Nephron (organoid): Measurements from ENCODE around the gene GK.
"Not testable (repeated sequence)": the region's sequence is repeated elsewhere in the genome, so short reads cannot be mapped to it uniquely, and the experiment has no call there.

ENCODE experiments used
- H3K27ac Mint-ChIP-seq, 3 experiments: 2 replicates each; pipeline ENCODE4 v1.8.0; 2020; ENCODE audit warnings: mixed read lengths in 3 of 3, mild to moderate bottlenecking in 2 of 3, moderate library complexity in 1 of 3
- H3K27me3 Mint-ChIP-seq: 2 replicates; pipeline ENCODE4 v1.8.0; 2021; ENCODE audit warnings: low read depth, mild to moderate bottlenecking, moderate library complexity, mixed read lengths
- H3K36me3 Mint-ChIP-seq: 2 replicates; pipeline ENCODE4 v1.8.0; 2020; ENCODE audit warnings: low read depth, mixed read lengths
- H3K4me1 Mint-ChIP-seq: 2 replicates; pipeline ENCODE4 v1.8.0; 2020; ENCODE audit warnings: mixed read lengths
- H3K4me3 Mint-ChIP-seq, 3 experiments: 2 replicates each; pipeline ENCODE4 v1.8.0; 2020; ENCODE audit warnings: mild to moderate bottlenecking in 3 of 3, mixed read lengths in 3 of 3, moderate library complexity in 2 of 3
- H3K9me3 Mint-ChIP-seq: 2 replicates; pipeline ENCODE4 v1.8.0; 2020; ENCODE audit warnings: mixed read lengths
- TF ChIP-seq, protein P1 (sequence below), 3 experiments: fragments of 200-600 bp; sonication (generic); IDR thresholded peaks; one replicate each; pipeline ENCODE4 v1.5.0; 2021; ENCODE audit warnings: antibody characterized with exemption in 3 of 3; ENCODE audit not compliant: unreplicated experiment in 3 of 3

The GK gene

DNA sequence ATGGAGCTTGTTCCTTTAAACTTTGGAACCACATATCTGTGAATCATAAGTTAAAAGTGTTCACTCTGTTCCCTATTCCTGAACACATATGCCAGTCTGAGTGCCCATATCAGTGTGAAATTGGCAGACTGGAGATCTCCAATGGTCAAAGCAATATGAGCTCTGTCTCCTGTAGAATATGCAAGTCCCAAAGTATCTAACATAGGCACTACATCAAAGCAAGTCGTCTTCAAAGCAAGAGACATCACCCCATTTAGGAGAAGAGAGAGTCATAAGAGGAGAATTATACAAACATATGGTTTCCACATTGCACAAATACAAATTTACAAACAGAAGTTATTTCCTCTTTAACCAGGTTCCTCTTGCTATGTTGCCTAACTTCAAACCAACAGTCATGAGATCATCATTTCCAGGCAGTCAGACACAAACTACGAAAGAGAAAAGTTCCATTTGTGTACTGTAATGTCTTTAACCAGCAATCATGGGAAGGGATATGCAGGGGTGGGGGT, 9.9 kb upstream of the GK start:
- H3K36me3 Mint-ChIP-seq: no peaks in the 10 kb centered on the region
- no peaks in the 10 kb centered on the region for H3K27me3 Mint-ChIP-seq
- no peaks in the 10 kb centered on the region for H3K4me1 Mint-ChIP-seq
- no peak overlapping the region for H3K4me3 Mint-ChIP-seq
- TF ChIP-seq, protein P1, sequence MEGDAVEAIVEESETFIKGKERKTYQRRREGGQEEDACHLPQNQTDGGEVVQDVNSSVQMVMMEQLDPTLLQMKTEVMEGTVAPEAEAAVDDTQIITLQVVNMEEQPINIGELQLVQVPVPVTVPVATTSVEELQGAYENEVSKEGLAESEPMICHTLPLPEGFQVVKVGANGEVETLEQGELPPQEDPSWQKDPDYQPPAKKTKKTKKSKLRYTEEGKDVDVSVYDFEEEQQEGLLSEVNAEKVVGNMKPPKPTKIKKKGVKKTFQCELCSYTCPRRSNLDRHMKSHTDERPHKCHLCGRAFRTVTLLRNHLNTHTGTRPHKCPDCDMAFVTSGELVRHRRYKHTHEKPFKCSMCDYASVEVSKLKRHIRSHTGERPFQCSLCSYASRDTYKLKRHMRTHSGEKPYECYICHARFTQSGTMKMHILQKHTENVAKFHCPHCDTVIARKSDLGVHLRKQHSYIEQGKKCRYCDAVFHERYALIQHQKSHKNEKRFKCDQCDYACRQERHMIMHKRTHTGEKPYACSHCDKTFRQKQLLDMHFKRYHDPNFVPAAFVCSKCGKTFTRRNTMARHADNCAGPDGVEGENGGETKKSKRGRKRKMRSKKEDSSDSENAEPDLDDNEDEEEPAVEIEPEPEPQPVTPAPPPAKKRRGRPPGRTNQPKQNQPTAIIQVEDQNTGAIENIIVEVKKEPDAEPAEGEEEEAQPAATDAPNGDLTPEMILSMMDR (IDR thresholded peaks at IDR 0.05; ENCODE audit: unreplicated experiment in 3 of 3): no peak
- H3K27ac Mint-ChIP-seq: no peak overlapping the region
- peaks cover 6% of the 10 kb centered on the region for H3K9me3 Mint-ChIP-seq

DNA sequence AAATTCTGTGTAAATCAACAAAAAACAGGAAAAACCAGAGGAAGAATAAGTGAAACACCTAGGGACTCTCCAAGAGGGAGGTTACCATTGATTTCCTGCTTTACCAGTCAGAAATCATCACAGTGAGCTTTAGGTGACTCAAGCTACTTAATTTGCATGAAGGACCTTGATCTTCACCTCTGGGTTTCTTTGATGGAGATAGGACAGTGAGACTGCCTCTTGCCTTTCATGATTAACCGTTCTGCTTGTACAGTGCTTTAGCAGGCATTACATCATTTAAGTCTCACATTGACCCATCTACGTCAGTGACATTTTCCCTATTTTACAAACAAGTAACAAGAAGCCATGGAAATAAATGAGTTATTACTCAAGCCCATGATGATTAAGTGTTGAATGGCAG, 3.4 kb upstream of the GK start:
- TF ChIP-seq, protein P1 (IDR thresholded peaks at IDR 0.05; ENCODE audit: unreplicated experiment in 3 of 3): no peak
- no peak overlapping the region for H3K4me3 Mint-ChIP-seq
- H3K27me3 Mint-ChIP-seq: no peaks in the 10 kb centered on the region
- no peaks in the 10 kb centered on the region for H3K4me1 Mint-ChIP-seq
- H3K36me3 Mint-ChIP-seq: no peaks in the 10 kb centered on the region
- no peaks in the 10 kb centered on the region for H3K9me3 Mint-ChIP-seq
- H3K27ac Mint-ChIP-seq: peak overlapping the region in 1 of 3 experiments; percentile 60

DNA sequence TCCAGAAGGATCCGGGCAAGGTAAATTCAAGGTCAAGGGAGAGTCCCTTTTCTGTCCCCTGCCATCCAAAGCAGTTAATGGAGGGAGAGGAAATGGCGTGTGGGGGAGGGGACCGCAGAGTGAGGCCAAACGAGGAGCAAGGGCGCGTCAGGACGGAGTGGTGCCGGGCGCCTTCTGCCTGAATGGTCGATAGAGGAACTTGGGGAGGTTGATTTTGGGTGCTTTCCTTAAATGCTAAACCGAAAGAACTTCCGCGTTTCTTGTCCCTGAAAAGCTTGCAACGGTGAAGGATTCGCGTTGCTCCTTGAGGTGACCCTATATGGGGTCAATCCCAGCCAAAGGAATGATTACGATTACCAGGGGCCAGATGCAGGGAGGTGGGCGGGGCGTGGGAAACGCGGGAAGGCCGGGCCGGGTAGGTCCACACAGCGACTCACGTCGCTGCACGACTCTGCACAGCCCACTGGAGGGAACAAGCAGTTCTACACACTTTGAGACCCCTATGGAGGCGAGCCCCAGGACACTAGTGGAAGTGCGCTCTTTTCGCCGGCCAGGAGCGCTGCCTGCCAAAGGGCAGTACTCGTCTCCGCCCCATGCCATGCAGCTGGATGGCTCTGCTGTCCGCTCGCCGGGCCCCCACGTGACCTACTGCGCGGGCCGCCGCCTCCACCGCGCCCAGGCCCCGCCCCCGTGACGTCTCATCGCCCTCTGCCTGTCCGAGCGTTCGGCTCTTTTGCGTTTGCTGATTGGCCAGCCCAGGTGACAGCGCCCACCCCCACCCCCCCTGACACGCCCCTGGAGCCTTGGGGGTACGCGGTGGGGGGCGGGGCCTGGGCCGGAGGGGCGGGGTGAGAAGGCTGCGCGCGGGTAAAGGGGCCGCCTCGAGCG, 452 bp upstream of the GK start:
- peak overlapping the region; percentile 44 to 88 (median 81) for H3K27ac Mint-ChIP-seq
- no peaks in the 10 kb centered on the region for H3K4me1 Mint-ChIP-seq
- no peaks in the 10 kb centered on the region for H3K9me3 Mint-ChIP-seq
- TF ChIP-seq, protein P1 (IDR thresholded peaks at IDR 0.05; ENCODE audit: unreplicated experiment in 3 of 3): no peak
- no peaks in the 10 kb centered on the region for H3K36me3 Mint-ChIP-seq
- peak overlapping the region; percentile 81 to 93 (median 92) for H3K4me3 Mint-ChIP-seq
- H3K27me3 Mint-ChIP-seq: no peaks in the 10 kb centered on the region

DNA sequence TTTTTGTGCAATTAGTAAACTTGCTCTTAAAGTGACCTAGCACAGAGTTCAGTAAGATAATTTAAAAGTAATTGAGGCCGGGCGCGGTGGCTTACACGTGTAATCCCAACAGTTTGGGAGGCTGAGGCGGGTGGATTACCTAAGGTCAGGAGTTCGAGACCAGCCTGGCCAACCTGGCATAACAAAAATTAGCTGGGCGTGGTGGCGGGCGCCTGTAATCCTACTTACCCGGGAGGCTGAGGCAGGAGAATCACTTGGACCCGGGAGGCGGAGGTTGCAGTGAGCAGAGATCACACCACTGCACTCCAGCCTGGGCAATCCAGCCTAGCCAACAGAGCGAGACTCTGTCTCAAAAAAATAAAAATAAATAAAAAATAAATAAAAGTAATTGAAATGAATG, 1.2 kb downstream of the GK start:
- H3K27me3 Mint-ChIP-seq, H3K4me1 Mint-ChIP-seq, H3K9me3 Mint-ChIP-seq, H3K36me3 Mint-ChIP-seq: not testable (repeated sequence)
- Mint-ChIP-seq H3K4me3 (peak overlapping the region; percentile 81 to 93 (median 92)), H3K27ac (peak overlapping the region in 1 of 3 experiments; percentile 72)

DNA sequence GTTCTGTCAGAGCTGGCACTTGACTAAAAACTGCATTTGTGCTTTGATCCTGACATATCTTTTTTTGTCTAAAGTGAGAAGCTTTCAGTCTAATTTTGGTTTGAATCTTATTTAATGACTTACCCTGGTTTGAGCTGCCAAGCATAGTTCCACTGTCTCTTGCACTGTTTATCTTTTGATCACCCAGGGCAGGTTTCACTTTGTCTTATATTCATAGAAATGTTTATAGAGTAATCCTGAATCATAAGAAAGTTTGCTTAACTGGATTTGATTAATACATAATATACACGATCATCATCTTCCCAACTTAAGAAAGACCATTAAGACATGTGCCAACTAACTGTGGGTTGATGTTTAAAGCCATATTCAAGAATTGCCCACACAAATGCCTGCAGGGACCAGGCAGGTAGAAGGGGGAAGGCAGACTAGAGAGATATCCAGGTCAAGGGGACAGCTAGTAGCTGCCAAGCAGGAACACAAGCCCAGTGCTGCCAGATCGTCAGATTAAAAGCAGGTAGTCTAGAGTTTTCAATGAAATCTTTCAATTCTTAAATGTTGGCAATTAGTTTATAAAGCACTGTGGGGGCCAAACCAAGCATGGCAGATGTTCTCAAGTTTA, 1.9 kb downstream of the GK start:
- no peaks in the 10 kb centered on the region for H3K27me3 Mint-ChIP-seq
- peaks cover 4% of the 10 kb centered on the region for H3K36me3 Mint-ChIP-seq
- H3K4me1 Mint-ChIP-seq: no peaks in the 10 kb centered on the region
- no peaks in the 10 kb centered on the region for H3K9me3 Mint-ChIP-seq
- H3K4me3 Mint-ChIP-seq: peak overlapping the region; percentile 66 to 93 (median 81)
- TF ChIP-seq, protein P1 (IDR thresholded peaks at IDR 0.05; ENCODE audit: unreplicated experiment in 3 of 3): no peak
- peak overlapping the region; percentile 12 to 39 (median 35) for H3K27ac Mint-ChIP-seq

DNA sequence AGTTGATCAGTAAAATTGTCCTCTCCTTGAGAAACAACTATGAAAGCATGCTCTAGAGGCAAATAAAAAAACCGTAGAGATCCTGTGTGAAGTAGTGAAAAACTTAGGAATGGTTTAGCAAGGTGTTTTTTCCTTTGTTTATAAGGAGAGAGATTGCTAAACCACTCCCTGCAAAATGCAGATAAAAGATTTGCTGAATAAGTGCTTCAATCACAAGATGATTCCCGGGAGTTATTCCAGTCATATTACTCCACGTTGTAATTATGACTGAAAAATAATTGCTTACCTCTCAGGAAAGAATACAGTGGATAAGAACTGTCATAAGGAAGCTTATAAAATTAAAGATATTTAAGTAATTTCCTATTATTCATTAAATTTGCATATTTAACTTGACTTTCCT, 2.8 kb downstream of the GK start:
- no peak overlapping the region for H3K27ac Mint-ChIP-seq
- H3K9me3 Mint-ChIP-seq: no peaks in the 10 kb centered on the region
- TF ChIP-seq, protein P1 (IDR thresholded peaks at IDR 0.05; ENCODE audit: unreplicated experiment in 3 of 3): no peak
- H3K36me3 Mint-ChIP-seq: peaks cover 4% of the 10 kb centered on the region
- H3K4me1 Mint-ChIP-seq: no peaks in the 10 kb centered on the region
- H3K27me3 Mint-ChIP-seq: no peaks in the 10 kb centered on the region
- H3K4me3 Mint-ChIP-seq: peak overlapping the region; percentile 21 to 93 (median 66)
